AG09319 (cell line): ENCODE measurements around the gene TBL1X.

Experiments used
- DNase-seq: peaks from one replicate; pipeline ENCODE4 v3.0.0-alpha.2; 2010; ENCODE audit warnings: low read depth; ENCODE audit errors: extremely low read depth
- CTCF ChIP-seq: IDR thresholded peaks from 2 replicates; pipeline ENCODE4 v1.5.1; 2011; ENCODE audit warnings: low read depth, mild to moderate bottlenecking, inconsistent platforms, low read length, moderate library complexity

TBL1X gene

GRCh38 chrX:9596837-9597236, 132.0 kb downstream of the TBL1X start:
- DNase-seq, result no peak
- TF ChIP-seq CTCF, result no peak

GRCh38 chrX:9597361-9598035, 132.6 kb downstream of the TBL1X start:
- no peak for DNase-seq
- TF ChIP-seq CTCF, result no peak

DNA sequence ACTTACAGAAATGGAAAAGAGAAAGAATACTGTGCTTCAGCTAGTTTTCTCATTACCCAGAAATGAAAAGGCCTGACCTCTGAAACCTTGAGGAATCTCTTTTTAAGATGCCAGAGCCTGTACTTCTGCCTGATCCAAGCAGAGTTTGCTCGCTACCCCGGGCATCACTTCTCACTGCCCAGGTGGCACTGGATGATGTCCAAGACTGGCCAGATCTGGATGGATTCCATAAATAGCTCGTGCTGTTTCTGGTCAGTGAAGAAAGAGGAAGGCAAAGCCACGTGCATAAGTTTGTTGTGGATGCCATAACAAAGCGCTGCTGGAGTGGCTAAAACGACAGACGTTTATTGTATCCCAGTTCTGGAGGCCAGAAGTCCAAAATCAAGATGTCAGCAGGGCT, 133.5 kb downstream of the TBL1X start:
- no peak for DNase-seq
- TF ChIP-seq CTCF, result no peak

DNA sequence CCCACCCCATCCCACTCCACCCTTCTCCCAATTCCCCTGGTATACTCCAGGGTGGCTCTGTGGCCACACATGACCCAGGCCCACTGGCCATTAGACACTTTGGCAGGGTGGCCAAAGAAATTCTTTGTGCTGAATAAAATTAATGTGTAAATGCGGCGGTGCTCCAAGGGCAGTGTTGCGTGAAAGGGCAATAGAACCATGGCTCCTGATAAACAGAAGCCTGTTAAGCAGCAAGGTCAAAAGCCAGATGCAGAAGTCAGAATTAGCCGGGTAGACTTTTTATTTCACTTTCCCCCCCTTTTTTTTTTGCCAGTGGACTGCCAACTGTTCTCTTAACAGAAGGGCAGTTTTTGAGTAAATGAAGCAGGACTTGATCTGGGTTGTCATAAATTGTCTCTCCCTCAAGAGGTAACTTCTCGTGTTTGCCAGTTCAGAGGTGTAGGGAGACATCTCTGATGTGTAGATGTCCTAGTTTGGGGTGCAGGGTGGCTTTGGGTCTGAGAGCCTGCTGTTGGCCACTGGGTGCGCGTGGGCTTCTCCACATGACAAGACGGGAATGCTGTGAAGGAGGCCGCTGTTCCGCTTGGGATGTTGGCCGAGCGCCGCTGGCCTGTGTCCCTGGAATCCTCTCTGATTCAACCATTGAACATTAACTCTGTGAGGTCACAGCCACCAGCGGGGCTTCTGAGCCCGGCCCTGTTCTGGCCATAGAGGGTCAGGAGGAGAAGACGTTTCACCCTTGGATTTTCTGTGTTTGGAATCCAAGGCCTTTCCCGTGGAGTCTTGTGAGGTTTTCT, 139.5 kb downstream of the TBL1X start:
- TF ChIP-seq CTCF, result no peak; the same call in none of the 2 replicates
- no peak for DNase-seq

- DNase-seq, result no peak
- TF ChIP-seq CTCF, result no peak
Measured at GRCh38 chrX:9604908-9605306, 140.0 kb downstream of the TBL1X start.

DNA sequence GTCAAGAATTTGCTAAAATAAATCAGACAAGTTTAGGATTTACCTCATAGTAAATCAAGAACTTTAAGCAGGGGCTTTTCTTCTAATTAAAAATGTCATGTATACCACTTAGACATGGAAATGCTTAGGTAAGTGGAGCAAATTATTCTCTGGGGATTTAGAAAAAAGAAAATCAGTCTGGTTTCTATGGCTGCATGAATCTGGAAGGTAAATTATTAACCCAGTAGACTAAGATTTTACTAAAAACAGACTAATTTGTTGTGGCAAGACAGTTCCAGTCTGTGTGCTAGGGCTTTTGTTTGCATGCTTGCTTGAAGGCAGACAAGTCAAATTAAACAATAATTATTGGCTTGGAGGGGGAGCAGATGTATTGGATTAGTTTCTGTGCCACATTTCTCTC, 140.6 kb downstream of the TBL1X start:
- DNase-seq, result no peak
- no peak for TF ChIP-seq CTCF

- no peak for DNase-seq
- TF ChIP-seq CTCF, result no peak
Measured at GRCh38 chrX:9606971-9607370, 142.1 kb downstream of the TBL1X start.
